Inflammatory macrophage treated with lipopolysaccharide for 4 hours (primary cell): Measurements from ENCODE around the gene BIVM.
"Not testable (repeated sequence)": the region's sequence is repeated elsewhere in the genome, so short reads cannot be mapped to it uniquely, and the experiment has no call there.

Experiments used
- DNase-seq: peaks from one replicate; pipeline ENCODE4 v3.0.0-alpha.2; 2020

Gene BIVM, protein sequence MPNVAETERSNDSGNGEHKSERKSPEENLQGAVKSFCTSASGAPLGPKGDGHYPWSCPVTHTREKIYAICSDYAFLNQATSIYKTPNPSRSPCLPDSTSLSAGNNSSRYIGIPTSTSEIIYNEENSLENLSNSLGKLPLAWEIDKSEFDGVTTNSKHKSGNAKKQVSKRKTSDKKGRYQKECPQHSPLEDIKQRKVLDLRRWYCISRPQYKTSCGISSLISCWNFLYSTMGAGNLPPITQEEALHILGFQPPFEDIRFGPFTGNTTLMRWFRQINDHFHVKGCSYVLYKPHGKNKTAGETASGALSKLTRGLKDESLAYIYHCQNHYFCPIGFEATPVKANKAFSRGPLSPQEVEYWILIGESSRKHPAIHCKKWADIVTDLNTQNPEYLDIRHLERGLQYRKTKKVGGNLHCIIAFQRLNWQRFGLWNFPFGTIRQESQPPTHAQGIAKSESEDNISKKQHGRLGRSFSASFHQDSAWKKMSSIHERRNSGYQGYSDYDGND

GRCh38 chr13:102798581-102799425 is at the start of gene BIVM, which contains the start of gene POGLUT2:
Gene BIVM, plus strand, starts transcription at chr13:102799119. Its CDS starts 8,149 bp downstream, at chr13:102807268.
Gene POGLUT2, minus strand, starts transcription at chr13:102798976. Its CDS starts 306 bp downstream, at chr13:102798670.
- peak; percentile 85 for DNase-seq

GRCh38 chr13:102751886-102752285 is 47.0 kb upstream of the BIVM start:
- DNase-seq: no peak

- DNase-seq: no peak
Measured at GRCh38 chr13:102757006-102757405, 41.9 kb upstream of the BIVM start.

- no peak for DNase-seq
Measured at GRCh38 chr13:102758842-102759241, 40.1 kb upstream of the BIVM start.

DNA sequence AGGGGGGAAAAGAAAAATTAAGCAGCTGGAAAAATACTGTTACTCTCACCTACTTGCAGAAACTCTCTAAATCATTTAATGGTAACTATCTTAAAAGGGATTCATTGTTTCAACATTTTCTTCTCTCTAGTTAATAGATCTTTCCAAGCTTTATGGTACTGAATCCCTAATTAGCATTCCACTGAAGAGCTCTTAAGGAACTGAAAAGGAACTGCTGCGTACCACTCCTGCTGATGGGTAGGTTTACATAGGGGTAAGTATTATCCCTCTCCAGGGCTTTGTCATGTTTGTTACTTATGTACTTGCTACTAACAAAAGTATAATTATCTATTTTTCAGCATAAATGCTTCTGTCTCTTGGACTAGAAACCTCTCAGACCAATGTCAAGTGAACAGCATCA is 37.8 kb upstream of the BIVM start:
- no peak for DNase-seq

DNA sequence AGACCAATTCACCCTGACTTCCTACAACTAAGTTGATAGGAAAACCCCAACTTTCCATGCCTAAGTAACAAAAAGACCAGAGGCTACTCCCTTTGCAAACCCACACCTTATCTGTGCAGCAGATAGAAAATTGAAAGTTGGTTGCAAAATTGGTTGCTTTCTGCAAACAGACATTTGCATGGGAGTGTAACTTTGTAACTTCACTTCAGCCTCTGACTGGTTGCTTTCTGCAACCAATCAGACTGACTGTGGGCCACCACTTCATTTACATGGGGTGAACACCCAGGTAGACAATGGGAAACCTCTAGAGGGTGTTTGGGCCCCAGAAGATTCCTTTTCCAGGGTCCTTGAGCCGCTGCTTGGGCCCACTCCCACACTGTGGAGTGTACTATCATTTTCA is 35.2 kb upstream of the BIVM start:
- no peak for DNase-seq

- DNase-seq: no peak
Measured at GRCh38 chr13:102768909-102769308, 30.0 kb upstream of the BIVM start.

GRCh38 chr13:102769679-102770078 is 29.2 kb upstream of the BIVM start:
- DNase-seq: peak; percentile 2

DNA sequence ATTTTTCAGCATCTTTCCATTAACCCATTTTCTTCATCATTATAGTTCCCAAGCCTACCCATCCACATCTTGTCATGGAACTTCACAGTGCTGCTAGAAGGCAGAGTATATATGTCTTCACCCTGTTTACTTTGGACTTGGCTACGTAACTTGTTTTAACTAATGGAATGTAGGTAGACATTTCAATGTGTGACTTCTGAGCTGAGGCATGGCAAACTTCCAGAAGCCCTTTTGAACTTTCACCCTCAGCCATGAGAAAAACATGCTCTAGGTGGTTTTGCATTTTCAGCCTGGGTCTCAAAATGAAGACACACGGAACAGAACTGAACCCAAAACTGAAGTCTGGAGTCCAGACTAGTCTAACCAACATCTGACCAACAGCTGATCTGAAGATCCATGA is 28.5 kb upstream of the BIVM start:
- no peak for DNase-seq

- peak; percentile 17 for DNase-seq
Measured at GRCh38 chr13:102771298-102772041, 27.4 kb upstream of the BIVM start.

- no peak for DNase-seq
Measured at GRCh38 chr13:102772042-102772425, 26.9 kb upstream of the BIVM start.

GRCh38 chr13:102773441-102774213 is 25.3 kb upstream of the BIVM start, which contains the start of gene TEX30:
Gene TEX30, minus strand, starts transcription at chr13:102773786. Its CDS starts 3,760 bp downstream, at chr13:102770026.
- peak; percentile 91 for DNase-seq

GRCh38 chr13:102774214-102774568 is 24.7 kb upstream of the BIVM start:
- DNase-seq: no peak

DNA sequence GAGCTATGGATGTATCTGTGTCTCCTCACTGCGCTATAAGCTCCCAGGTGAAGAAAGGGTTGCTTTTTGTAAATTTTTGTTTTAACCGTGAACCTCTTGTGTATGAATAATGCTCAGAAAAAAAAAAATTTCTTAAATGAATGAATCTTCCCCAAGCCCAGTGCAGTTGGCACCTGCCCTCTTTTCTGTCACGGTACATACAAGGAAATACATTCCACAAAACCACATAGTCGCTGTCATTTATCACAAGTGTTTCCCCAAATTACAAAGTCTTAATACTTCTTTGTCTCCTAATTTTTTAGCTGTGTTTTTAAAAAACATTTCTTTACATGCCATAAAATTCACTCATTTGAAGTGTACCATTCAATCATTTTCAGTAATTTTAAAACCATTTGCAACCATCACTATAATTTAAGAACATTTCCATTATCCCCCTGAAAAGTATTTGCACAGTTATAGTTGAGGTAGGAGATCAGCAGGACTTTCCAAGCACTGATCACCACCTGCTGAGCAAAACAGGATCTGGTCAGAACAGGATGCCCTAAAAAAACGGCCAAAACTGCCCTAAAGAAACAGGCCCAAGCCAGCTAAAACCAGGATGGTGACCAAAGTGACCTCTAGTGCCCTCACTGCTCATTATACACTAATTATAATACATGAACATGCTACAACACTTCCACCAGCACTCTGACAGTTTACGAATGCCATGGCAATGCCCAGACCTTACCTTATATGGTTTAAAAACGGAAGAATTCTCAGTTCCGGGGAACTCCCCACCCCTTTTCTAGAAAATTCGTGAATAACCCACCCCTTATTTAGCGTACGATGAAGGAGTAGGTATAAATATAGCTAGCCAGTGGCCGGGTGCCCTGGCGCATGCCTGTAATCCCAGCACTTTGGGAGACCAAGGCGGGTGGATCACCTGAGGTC is 24.1 kb upstream of the BIVM start:
- no peak for DNase-seq

DNA sequence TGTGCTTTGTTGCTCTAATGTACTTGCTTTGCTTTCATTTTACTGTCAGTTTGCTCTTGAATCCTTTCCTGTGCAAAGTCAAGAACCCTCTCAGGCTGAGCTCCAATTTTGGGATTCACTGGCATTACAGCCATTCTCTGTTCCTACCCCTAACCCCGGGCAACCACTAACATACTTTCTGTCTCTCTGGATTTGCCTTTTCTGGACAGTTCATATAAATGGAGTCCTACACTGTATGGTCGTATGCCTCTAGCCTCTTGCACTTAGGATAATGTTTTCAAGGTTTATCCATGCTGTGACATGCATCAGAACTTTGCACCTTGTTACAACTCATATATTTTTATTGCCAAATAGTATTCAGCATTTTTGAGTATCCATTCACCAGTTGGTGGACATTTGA is 22.6 kb upstream of the BIVM start:
- DNase-seq: no peak

- DNase-seq: no peak
Measured at GRCh38 chr13:102777736-102778135, 21.2 kb upstream of the BIVM start.

DNA sequence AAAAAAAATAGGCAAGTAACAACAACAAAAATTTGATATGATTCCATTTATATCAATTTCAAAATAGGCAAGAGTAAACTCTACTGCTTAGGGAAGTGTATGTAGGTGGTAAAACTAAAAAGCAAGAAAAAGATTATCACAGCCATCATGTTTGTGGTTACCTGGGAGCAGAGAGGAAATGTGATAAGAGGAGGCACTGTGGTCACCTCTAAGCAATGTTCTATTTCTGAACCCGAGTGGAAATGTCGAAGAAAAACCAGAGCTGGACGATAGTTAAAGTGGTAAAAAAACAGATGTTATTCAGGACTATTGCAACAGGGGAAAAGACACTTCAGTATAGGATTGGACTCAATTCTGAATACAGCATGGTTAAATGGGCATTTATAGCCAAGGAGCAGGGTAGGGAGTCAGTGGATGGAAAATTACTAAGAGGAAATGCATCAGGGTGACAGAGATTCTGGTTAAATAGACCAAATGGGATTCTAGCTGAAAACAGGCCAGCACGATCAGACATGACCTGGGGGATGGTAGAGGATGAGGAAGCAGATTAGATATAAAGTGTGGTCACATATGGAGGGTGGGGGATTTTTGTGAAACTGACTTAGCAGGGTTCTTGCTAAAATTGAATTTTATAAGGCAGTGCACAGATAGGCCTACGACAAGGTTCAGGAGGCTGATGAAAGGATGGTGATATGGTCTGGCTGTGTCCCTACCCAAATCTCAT is 19.3 kb upstream of the BIVM start:
- no peak for DNase-seq

- not testable (repeated sequence) for DNase-seq
Measured at GRCh38 chr13:102780656-102781055, 18.3 kb upstream of the BIVM start.

DNA sequence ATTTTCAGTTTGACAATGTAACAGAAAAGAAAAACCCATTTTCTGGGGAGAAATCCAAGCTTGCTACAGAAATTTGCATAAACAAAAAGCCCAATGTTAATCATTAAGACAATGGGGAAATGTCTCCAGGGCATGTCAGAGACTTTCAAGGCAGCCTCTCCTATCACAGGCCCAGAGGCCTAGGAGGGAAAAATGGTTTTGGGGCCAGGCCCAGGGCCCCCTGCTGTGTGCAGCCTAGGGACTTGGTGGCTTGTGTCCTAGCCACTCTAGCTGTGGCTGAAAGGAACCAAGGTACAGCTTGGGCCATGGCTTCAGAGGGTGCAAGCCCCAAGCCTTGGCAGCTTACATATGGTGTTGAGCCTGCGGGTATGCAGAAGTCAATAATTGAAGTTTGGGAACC is 17.3 kb upstream of the BIVM start:
- peak; percentile 13 for DNase-seq

DNA sequence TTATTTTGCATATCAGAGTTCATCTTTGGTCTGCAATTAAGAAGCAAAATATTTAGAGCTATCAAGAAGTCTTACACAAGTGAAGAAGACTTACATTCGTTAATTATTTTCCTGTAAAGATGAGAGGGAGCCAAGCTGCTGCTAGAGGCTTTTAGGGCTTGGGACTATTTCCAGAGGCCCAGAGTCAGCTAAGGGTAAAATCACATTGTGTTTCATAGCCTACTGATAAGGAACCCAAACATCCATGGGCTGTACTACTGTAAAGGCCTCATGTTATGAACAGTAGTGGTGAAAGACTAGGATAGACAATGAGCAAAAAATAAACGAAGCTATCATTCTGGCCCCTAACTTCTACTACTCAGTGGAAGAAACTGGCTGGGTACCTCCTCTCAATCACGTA is 14.4 kb upstream of the BIVM start:
- DNase-seq: no peak
